Stomach (tissue), 9 donors: Measurements from ENCODE around the gene DHFR2. TPM values are rescaled to one million over a fixed set of nuclear protein-coding genes. Genes with fewer than 3 reads are reported as not detected.

Source experiments
- DNase-seq, 2 donors: peaks; one replicate each; pipeline versions ENCODE4 v3.0.0 to v3.0.0-alpha.2; 2013 to 2019
- H3K27ac ChIP-seq, 5 donors: fragments of 200-600 bp in 4 of 5; sonication (generic) in 4 of 5; one replicate each; pipeline ENCODE4 v1.5.1; 2013 to 2019; ENCODE audit warnings: mild to moderate bottlenecking in 1 of 5, moderate library complexity in 1 of 5
- H3K27me3 ChIP-seq, 3 donors: fragments of 200-600 bp; sonication (generic); one replicate each; pipeline ENCODE4 v1.5.1; 2017 to 2019; ENCODE audit warnings: mixed run types in 1 of 3
- H3K36me3 ChIP-seq, 4 donors: fragments of 200-600 bp; sonication (generic); 1 replicate in 3 of 4; 2 replicates in 1 of 4; pipeline ENCODE4 v1.5.1; 2016 to 2019
- H3K4me1 ChIP-seq, 4 donors: fragments of 200-600 bp; sonication (generic); one replicate each; pipeline ENCODE4 v1.5.1; 2016 to 2019
- H3K4me3 ChIP-seq, 4 donors: fragments of 200-600 bp; sonication (generic) in 3 of 4; one replicate each; pipeline ENCODE4 v1.5.1; 2016 to 2019; ENCODE audit warnings: mild to moderate bottlenecking in 1 of 4
- H3K9me3 ChIP-seq, 4 donors: fragments of 200-600 bp; sonication (generic); one replicate each; pipeline ENCODE4 v1.5.1; 2016 to 2019
- CTCF ChIP-seq, 7 experiments: fragments of 450-650 bp in 4 of 7; fragments of 200-600 bp in 3 of 7; sonication (generic) in 3 of 7; IDR thresholded peaks; one replicate each; pipeline ENCODE4 v1.5.1; 2016 to 2019; ENCODE audit warnings: antibody characterized with exemption in 7 of 7, control low read depth in 2 of 7, mild to moderate bottlenecking in 1 of 7
- EP300 ChIP-seq: sonication (generic); formaldehyde crosslinking; IDR thresholded peaks from one replicate; pipeline ENCODE4 v1.6.1; 2017; ENCODE audit warnings: antibody characterized with exemption
- POLR2A ChIP-seq, 4 donors: fragments of 450-650 bp; IDR thresholded peaks; one replicate each; pipeline ENCODE4 v1.6.1; 2016; ENCODE audit warnings: antibody characterized with exemption in 4 of 4, control low read depth in 2 of 4, mild to moderate bottlenecking in 1 of 4, moderate library complexity in 1 of 4
- POLR2AphosphoS5 ChIP-seq, 3 donors: sonication (generic); formaldehyde crosslinking; IDR thresholded peaks; one replicate each; pipeline ENCODE4 v1.6.1; 2016; ENCODE audit warnings: antibody characterized with exemption in 3 of 3
- WGBS, 5 donors: extraction: QIAGEN DNeasy Blood & Tissue Kit in 3 of 5; methylation state at CpG; one replicate each; pipeline versions ENCODE4 v1.1.5 to v1.1.7; 2013 to 2018; 5-methylcytosine and 5-hydroxymethylcytosine counted together
- intact Hi-C: fragments of 100-400 bp; cut with DNase I; formaldehyde crosslinking; loops from one replicate; pipeline ENCODE4 v1.15.1; 2023; ENCODE audit warnings: low total_unique reads
- polyA plus RNA-seq, 3 donors: library from polyadenylated mRNA; stranded (reverse); fragments of 200-250 nt; gene quantifications; one replicate each; pipeline ENCODE4 v1.2.3, GENCODE V29; 2013
- total RNA-seq, 5 donors: library from RNA; depleted of rRNA; stranded (reverse); fragments of >200 nt; gene quantifications; one replicate each; pipeline versions ENCODE4 v1.1.0 to v1.2.3, GENCODE V29; 2014 to 2016
- donor health status: healthy with polysubstance abuse.
- donor health status: Bipolar disorder and iron deficiency.
- donor health status: healthy.

The DHFR2 gene
- total and polyA plus RNA-seq, 8 donors, result 1.1 to 6.2 (median 2.5) TPM

GRCh38 chr3:94093151-94093550 lies 30.4 kb upstream of the DHFR2 start:
- Histone ChIP-seq H3K9me3 (no peaks in the 10 kb centered on the region), H3K27ac (no peak overlapping the region), H3K36me3 (peaks cover 21 to 80% (median 75%) of the 10 kb centered on the region in 4 donors), H3K4me1 (no peaks in the 10 kb centered on the region), H3K4me3 (no peak overlapping the region), H3K27me3 (no peaks in the 10 kb centered on the region)
- intact Hi-C loops, result no loop called here
- TF ChIP-seq POLR2A (IDR thresholded peaks at IDR 0.05), result no peak
- TF ChIP-seq EP300, result no peak
- TF ChIP-seq CTCF (IDR thresholded peaks at IDR 0.05), result no peak
- TF ChIP-seq POLR2AphosphoS5 (IDR thresholded peaks at IDR 0.05), result no peak
- 83 to 92% (median 88%) methylated on average over 1 of the region's 1 CpG for WGBS, 5 donors
- DNase-seq, result no peak

GRCh38 chr3:94092086-94092485 lies 29.4 kb upstream of the DHFR2 start:
- Histone ChIP-seq H3K27ac (no peak overlapping the region), H3K9me3 (no peaks in the 10 kb centered on the region), H3K27me3 (no peaks in the 10 kb centered on the region), H3K36me3 (peaks cover 20 to 70% (median 65%) of the 10 kb centered on the region in 4 donors), H3K4me3 (no peak overlapping the region), H3K4me1 (no peaks in the 10 kb centered on the region)
- no peak for TF ChIP-seq CTCF (IDR thresholded peaks at IDR 0.05)
- no peak for TF ChIP-seq POLR2AphosphoS5 (IDR thresholded peaks at IDR 0.05)
- 85 to 96% (median 94%) methylated on average over 1 of the region's 1 CpG for WGBS, 5 donors
- no peak for DNase-seq
- intact Hi-C loops, result no loop called here

GRCh38 chr3:94089126-94089525 lies 26.4 kb upstream of the DHFR2 start:
- Histone ChIP-seq H3K27me3 (no peaks in the 10 kb centered on the region), H3K27ac (no peak overlapping the region), H3K4me1 (no peaks in the 10 kb centered on the region), H3K4me3 (no peak overlapping the region), H3K36me3 (peaks cover 11 to 66% (median 59%) of the 10 kb centered on the region in 4 donors), H3K9me3 (no peaks in the 10 kb centered on the region)
- intact Hi-C loops, result no loop called here
- no peak for TF ChIP-seq POLR2AphosphoS5 (IDR thresholded peaks at IDR 0.05)
- TF ChIP-seq POLR2A (IDR thresholded peaks at IDR 0.05), result no peak
- TF ChIP-seq CTCF (IDR thresholded peaks at IDR 0.05), result no peak
- no peak for TF ChIP-seq EP300
- no peak for DNase-seq
- 70 to 90% (median 86%) methylated on average over 1 of the region's 1 CpG for WGBS, 5 donors

- H3K4me1 ChIP-seq, result peaks cover 10 to 30% (median 19%) of the 10 kb centered on the region in 4 donors
- no peak overlapping the region for H3K4me3 ChIP-seq
- intact Hi-C loops, result no loop called here
- TF ChIP-seq POLR2AphosphoS5 (IDR thresholded peaks at IDR 0.05) (no peak), POLR2A (IDR thresholded peaks at IDR 0.05) (no peak), CTCF (IDR thresholded peaks at IDR 0.05) (no peak), EP300 (no peak)
- no peaks in the 10 kb centered on the region for H3K9me3 ChIP-seq
- no peak for DNase-seq
- no peaks in the 10 kb centered on the region for H3K27me3 ChIP-seq
- H3K36me3 ChIP-seq, result peaks cover 8 to 36% (median 31%) of the 10 kb centered on the region in 4 donors
- 80 to 87% (median 83%) methylated on average over 4 of the region's 4 CpGs for WGBS, 5 donors
- H3K27ac ChIP-seq, result no peak overlapping the region
Measured at GRCh38 chr3:94083261-94083660, 20.5 kb upstream of the DHFR2 start.
